Measurements from ENCODE around the gene MACROD1. TPM values are rescaled to one million over a fixed set of nuclear protein-coding genes. Genes with fewer than 3 reads are reported as not detected.

The MACROD1 gene
- total RNA-seq, 1 donor from 2014 or later = 86.2 TPM

DNA sequence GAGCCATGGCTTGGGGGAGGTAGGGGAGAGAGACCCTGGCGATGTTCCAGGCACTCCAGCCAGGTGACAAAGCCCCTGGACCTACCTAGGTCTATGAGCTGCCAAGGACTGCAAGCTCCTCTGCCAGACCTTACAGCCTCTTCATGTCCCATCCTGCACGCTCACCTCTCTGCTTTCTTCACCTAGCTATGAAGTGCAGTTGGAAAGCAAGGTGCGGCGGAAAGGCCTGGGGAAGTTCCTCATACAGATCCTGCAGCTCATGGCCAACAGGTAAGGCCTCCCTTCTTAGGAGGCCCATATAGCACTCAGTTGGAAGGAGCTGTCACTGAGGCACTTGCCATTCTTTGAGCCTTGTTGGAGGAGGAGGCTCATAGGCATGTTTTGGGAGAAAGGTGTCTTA, 213.3 kb downstream of the MACROD1 start:
- DNase-seq (ENCODE audit: low spot score) = no peak
- intact Hi-C loops (cut with DNase I) = no loop called here

DNA sequence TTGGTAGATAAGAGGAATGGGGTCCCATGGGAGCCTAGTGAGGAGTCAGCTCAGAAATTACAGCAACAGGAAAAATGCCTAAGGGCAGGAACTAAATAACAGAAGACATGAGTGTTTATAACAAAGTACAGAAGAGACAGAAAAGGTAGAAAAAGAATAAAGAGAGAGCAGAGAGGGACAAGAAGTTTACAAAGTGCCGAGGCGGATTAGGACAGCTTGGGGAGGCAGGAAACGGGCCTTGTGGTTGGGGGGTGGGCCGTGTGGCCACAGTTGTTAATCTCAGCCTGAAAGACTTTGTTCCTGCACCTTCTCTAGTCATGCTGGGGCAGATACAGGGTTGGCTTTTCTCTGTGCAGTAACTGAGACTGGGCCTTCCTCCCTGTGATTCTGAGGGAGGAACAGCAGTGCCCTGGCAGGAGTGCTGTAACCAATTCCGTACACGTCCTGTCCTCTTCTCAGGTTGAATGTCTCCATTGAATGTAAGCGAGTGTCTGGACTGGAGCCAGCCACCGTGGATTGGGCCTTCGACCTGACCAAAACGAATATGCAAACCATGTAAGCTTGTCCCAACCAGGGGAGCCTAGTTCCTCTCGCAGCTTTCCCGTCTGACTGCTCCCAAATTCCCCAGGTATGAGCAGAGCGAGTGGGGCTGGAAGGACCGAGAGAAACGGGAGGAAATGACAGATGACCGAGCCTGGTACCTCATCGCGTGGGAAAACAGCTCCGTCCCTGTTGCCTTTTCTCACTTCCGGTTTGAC, 214.0 kb downstream of the MACROD1 start:
- intact Hi-C loops (cut with DNase I) = no loop called here
- no peak for DNase-seq (ENCODE audit: low spot score)

Other genes with a start within 250 kb of the MACROD1 start
- gene RCOR2, start 248.9 kb downstream of the MACROD1 start, total RNA-seq = 4.8 TPM
- 19.2 TPM for gene NAA40, start 227.1 kb downstream of the MACROD1 start, total RNA-seq
- gene COX8A, start 191.5 kb downstream of the MACROD1 start, total RNA-seq = 877 TPM
- gene OTUB1, start 179.7 kb downstream of the MACROD1 start, total RNA-seq = 48.1 TPM
- gene FLRT1, start 130.2 kb downstream of the MACROD1 start, total RNA-seq = 1.2 TPM
- 86.0 TPM for gene STIP1, start 20.1 kb upstream of the MACROD1 start, total RNA-seq
- 7.8 TPM for gene FERMT3, start 40.6 kb upstream of the MACROD1 start, total RNA-seq
- 49.7 TPM for gene TRPT1, start 60.1 kb upstream of the MACROD1 start, total RNA-seq
- gene NUDT22, start 60.2 kb upstream of the MACROD1 start, total RNA-seq = 75.0 TPM
- gene DNAJC4, start 64.4 kb upstream of the MACROD1 start, total RNA-seq = 51.9 TPM
- gene VEGFB, start 68.5 kb upstream of the MACROD1 start, total RNA-seq = 261 TPM
- 57.8 TPM for gene FKBP2, start 75.0 kb upstream of the MACROD1 start, total RNA-seq
- gene PPP1R14B, start 80.8 kb upstream of the MACROD1 start, total RNA-seq = 113 TPM
- gene PLCB3, start 85.4 kb upstream of the MACROD1 start, total RNA-seq = 9.6 TPM
- 45.9 TPM for gene BAD, start 118.6 kb upstream of the MACROD1 start, total RNA-seq
- 37.7 TPM for gene GPR137, start 119.7 kb upstream of the MACROD1 start, total RNA-seq
- not detected for gene KCNK4, start 125.2 kb upstream of the MACROD1 start, total RNA-seq
- gene CATSPERZ, start 134.2 kb upstream of the MACROD1 start, total RNA-seq = not detected
- gene ESRRA, start 139.4 kb upstream of the MACROD1 start, total RNA-seq = 116 TPM
- 75.1 TPM for gene TRMT112, start 151.4 kb upstream of the MACROD1 start, total RNA-seq
- gene PRDX5, start 152.0 kb upstream of the MACROD1 start, total RNA-seq = 208 TPM
- gene CCDC88B, start 174.1 kb upstream of the MACROD1 start, total RNA-seq = 6.3 TPM
- 15.4 TPM for gene RPS6KA4, start 193.0 kb upstream of the MACROD1 start, total RNA-seq

Measured in cardiac septum (tissue), 1 donor.